ENCODE measurements around the gene FOXO6.

- TF ChIP-seq CTCF (IDR thresholded peaks at IDR 0.05; ENCODE audit: low read depth, low read length) (no peak), EZH2phosphoT487 (IDR thresholded peaks at IDR 0.05; ENCODE audit: low read depth) (no peak)
Measured at GRCh38 chr1:41318135-41318534, 43.1 kb upstream of the FOXO6 start.
